HG02981 (cell line): ENCODE results near the gene NPIPA3.
"Not testable (repeated sequence)": the region's sequence is repeated elsewhere in the genome, so short reads cannot be mapped to it uniquely, and the experiment has no call there.

Source experiments
- ATAC-seq: cut with Tn5 transposase; IDR thresholded peaks from one replicate; pipeline ENCODE4 v1.9.1; 2021; ENCODE audit warnings: mild to moderate bottlenecking, moderate library complexity; ENCODE audit not compliant: unreplicated experiment

Gene NPIPA3

DNA sequence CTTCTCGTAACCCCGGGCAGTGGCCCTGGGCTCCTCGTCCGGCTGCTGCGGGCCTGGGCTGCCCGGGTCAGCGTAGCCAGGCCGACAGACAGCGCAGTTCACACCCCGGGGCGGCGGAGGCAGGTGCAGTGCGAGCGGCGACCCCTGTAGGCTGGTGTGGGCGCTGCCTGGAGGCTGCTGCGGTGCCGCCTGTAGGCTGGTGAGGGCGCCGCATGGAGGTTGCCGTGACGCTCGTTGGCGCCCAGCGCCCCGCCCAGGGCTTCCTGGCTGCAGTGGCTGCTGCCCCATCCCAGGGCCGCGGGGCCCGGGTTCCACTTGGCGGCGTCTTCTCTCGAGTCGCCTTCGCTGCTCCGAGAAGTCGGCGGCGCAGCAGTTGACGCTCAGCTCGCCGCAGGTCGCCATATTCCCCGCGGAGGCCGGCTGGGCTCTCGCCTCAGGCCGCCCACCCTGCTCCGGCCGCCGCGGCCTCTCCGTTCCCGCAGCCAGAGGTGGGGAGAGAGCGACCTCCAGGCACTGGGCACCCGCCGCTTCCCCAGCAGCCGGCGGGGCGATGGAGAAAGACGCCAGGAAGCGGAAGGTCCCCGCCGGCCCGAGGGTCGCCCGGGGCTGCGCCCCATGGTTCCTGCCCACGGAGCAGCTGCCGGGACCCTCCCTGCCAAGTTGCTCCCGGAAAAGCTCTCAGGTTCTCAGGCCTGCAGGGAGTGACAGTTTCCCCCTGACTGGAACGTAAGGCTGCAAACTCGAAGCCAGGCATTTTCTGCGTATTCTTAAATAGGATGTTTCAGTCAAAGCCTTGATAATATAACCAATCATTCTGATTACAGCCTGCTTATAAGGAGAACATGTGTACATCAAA lies at the start of gene NPIPA3:
Gene NPIPA3, plus strand, starts transcription at position 256 of the 856 bp plus-strand sequence. CDS start 5,533 bp downstream, outside the sequence.
- peak; percentile 99 for ATAC-seq

DNA sequence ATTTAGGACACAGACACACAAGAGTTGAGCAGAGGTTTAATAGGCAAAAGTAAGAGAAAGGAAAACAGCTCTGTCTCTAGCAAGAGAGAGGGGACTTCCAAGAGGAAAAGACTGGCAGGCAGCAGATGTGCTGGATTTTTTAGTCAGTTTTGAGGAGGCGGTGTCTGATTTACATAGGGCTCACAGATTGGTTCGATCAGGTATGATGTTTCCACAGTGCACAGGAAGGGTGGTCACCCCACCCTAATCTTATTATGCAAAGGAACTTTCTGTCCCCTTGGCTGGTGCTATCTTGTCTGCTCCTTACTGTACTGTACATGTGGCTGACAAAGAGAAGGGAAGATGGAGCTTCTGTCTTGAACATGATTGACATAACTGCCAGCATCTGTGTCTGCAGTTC lies 45.1 kb upstream of the NPIPA3 start:
- no peak for ATAC-seq

DNA sequence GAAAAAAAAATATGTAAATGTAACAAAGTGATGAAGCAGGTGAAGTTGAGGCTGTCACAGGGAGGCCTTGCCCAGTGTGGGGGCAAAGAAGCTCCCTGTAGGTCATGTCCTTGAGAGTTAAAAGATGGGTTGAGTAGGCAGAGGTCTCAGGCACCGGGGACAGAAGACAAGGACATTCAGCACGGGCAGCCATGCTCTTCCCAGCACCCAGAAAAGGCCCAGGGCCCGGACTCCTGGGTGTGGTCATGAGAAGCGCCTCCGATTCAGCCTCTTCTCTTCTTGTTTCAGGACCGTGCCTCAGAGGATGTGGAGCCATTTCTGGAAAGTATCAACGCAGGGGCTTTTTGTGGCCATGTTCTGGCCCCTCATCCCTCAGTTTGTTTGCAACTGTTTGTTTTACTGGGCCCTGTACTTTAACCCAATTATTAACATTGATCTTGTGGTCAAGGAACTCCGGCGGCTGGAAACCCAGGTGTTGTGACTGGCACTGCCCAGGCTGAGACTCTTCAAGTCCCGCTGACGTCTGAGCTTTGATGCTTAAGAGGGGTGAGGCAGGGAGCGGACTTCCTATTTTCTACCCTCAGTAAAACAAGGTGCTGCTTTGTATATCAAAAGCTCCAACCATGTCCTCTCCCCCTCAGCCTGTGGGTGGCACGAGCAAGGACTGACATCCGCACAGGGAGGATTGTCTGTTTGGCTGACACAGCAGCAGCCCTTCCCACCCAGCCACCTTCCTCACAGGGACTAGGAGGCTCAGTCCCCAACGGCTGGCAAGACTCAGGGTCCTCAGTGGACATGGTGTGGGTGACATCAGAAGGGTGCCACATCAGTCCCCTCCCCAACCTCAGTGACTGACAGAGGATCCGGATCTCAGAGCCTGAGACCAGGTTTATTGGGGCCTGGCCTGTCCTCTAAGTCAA lies 35.6 kb upstream of the NPIPA3 start:
- ATAC-seq, result no peak

DNA sequence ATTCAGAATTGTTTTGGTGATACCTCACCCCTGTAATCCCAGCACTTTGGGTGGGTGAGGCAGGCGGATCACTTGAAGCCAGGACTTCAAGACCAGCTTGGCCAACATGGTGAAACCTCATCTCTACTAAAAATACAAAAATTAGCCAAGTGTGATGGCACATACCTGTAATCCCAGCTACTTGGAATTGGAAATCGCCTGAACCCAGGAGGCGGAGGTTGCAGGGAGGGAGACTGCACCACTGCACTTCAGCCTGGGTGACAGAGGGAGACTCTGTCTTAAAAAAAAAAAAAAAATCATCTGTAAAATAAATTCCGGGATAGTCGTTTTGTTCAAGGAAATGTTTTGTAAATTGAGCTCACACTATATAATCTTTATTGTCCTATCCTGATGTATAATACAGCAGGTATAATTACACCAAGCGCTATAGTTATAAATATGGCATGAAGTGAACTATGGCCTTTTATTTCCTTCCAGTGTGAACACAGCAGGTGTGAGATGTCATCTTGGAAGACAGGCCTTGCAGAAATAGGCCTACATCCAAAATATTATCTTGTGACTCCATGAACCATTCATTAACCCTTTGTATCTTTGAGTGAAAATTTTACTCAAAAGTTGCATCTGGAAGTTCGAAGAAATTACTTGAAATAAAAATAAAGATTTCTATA lies 34.5 kb upstream of the NPIPA3 start:
- no peak for ATAC-seq

DNA sequence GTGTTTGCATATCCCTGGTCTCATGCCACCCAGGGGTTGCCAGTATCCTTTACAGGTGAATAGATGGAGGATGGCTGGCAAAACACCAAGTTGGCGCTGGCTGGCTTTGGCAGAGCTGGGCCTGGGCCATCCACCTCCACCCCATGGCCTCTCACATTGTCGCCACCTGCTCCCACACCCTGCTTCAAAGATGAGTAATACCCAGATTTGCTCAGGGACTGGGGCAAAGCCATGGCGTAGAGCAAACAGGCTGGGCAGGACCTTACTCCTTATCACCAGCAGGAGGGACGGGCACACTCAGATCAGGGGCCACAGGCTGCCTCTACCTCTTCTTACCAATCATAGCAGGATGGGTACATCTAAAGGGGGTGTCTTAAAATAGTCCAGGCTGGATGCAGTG lies 33.4 kb upstream of the NPIPA3 start:
- ATAC-seq, result no peak

DNA sequence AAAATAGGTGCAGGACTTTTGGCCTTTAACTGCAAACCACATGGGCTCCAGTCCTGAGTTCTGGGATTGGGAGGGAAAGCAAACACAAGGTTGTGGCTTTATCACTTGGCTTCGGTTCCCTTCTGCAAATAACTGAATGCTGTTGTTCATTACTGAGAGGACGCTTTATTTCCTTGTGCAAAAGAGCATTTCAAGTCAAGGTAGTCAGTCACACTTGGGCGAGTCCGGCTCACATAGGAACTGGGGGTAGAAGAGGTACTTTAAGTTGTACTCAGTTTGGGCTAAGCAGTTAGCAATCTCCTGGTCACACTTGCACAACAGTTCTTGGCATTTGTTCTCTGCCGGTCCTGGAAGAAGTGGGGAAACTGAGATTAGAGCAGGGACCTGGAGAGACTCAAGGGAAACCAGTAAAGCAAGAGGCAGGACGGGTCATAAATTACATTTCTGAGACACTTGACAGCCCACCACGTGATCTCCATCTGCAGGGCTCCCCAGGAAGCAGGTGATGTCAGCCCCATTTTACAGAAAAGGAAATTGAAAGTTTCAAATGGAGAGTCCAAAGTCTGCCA lies 30.7 kb upstream of the NPIPA3 start:
- no peak for ATAC-seq

DNA sequence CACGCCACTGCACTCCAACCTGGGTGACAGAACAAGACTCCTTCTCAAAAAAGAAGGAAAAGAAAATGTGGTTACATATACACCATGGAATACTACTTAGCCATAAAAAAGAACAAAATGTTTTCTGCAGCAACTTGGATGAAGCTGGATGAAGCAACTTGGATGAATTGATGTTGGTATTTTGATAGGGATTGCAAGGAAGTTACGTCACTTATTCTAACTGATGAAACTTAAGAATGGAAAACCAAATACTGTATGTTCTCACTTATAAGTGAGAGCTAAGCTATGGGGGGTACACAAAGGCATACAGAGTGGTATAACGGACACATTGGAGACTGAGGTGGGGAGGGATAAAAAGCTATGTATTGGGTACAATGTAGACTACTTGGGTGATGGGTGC lies 26.6 kb upstream of the NPIPA3 start:
- no peak for ATAC-seq

DNA sequence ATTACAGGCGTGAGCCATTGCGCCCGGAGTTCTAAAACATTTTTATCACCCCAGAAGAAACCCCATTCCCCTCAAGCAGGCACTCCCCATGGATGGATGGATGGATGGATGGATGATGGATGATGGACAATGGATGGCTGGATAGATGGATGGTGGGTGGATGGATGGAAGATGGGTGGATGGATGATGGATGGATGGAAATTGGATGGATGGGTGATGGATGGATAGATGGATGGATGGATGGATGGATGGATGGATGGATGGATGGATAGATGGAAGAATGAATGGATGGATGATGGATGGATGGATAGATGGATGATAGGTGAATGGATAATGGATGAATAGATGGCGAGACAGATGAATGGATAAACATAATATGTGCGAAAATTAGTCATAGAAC lies 25.6 kb upstream of the NPIPA3 start:
- no peak for ATAC-seq

DNA sequence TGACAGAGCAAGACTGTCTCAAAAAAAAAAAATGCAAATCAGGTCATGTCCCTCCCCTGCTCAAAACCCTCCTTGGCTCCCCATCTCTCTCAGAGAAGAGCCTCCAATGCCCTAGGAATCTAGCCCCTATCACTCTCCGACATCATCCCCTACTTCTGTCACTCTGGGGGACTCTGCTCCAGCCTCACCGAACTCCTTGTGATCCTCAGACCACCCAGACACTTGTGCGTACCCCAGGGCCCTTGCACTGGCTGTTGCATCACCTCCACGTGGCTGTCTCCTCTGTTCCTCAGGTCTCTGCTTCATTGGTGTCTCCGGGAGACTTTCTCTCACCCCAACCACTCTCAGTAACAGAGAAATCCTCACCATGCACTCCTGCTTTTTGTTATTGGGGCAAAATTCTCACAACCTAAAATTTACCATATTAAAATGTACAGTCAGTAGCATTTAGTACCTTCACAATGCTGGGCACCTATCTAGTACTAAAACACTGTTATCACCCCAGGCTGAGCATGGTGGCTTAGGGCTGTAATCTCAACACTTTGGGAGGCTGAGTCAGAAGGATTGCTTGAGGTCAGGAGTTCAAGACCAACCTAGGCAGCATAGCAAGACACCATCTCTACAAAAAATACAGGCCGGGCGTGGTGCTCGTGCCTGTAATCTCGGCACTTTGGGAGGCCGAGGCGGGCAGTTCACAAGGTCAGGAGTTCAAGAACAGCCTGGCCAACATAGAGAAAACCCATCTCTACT lies 24.3 kb upstream of the NPIPA3 start:
- ATAC-seq, result no peak

DNA sequence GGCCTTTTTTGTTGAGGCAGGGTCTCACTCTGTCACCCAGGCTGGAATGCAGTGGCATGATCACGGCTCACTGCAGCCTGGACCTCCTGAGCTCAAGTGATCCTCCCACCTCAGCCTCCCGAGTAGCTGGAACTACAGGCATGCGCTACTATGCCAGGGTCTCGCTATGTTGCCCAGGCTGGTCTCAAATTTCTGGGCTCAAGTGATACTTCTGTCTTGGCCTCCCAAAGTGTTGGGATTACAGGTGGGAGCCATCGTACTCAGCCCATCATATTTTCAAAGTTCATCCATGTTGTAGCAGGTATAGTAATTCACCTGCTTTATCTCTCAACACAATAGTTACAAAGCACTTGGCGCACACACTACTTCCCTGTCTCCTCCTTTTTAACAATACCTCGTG lies 22.8 kb upstream of the NPIPA3 start:
- not testable (repeated sequence) for ATAC-seq

DNA sequence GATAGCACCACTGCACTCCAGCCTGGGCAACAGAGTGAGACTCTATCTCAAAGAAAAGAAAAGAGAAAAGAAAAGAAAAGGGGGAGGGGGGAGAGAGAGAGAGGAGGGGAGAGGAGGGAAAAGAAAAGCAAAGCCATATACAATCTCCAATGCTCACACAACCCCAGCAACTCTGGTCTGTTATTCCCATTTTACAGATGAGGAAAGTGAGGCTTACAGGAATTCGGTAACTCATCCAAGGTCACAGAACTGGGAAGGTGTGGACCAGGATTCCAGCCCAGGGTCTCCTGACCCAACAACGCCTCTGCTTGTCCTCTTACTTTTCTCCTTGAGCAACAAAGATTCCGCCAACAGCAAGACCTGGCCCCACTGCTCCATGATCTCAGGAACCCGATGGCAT lies 22.1 kb upstream of the NPIPA3 start:
- no peak for ATAC-seq

DNA sequence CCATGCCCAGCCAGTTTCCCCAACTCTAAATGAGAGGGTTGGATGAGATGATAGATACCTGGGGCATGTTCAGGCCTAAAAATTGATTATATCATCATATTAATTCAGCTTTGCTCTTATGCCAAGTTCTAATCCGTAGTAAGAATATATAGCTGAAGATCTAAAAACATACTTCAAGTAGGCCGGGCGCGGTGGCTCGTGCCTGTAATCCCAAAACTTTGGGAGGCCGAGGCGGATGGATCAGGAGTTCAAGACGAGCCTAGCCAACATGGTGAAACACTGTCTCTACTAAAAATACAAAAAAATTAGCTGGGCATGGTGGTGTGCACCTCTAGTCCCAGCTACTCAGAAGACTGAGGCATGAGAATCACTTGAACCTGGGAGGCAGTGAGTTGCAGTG lies 21.1 kb upstream of the NPIPA3 start:
- ATAC-seq, result no peak

DNA sequence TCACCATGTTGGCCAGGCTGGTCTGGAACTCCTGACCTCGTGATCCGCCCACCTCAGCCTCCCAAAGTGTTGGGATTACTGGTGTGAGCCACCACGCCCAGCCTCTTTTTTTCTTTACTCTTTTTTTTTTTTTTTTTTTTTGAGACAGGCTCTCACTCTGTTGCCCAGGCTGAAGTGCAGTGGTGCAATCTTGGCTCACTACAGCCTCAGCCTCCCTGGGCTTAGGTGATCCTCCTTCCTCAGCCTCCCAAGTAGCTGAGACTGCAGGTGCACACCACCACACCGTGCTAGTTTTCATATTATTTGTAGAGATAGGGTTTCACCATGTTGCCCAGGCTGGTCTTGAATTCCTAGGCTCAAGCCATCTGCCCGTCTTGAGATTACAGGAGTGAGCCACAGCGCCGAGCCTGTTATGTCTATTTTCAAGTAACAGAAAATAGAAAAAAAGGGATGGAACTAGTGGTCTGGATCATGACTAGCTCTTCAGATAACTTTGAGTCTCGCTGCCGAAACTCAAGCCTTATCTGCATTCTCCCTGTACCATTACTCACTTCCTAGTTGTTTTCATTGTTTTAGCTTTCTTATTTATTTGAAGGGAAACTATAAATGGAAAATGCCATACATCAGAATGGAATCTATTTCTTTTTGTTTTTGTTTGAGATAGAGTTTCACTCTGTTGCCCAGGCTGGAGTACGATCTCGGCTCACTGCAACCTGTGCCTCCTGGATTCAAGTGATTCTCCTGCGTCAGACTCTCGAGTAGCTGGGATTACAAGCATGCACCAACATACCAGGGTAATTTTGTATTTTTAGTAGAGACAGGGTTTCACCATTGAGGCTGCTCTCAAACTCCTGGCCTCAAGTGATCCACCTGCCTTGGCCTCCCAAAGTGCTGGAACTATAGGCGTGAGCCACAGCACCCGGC lies 17.1 kb upstream of the NPIPA3 start:
- ATAC-seq, result not testable (repeated sequence)

DNA sequence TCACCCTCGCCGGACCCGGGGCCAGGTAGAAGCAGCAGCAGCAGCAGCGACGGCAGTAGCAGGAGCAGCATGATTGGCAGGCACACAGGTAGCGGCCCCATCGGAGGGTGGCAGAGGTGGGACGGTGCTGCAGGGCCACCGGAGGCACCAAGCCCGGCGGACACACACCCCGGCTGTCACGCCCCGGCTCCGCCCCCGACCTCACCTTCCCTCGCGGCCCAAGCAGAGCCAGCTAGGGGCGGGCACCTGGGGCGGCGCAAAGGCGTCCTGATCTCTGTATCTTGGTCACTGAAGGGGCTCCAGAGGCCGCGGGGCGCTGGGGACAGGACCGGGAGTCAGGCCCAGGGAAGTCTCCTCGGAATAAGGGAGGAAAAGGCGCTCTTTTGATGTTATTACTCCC lies 9.1 kb upstream of the NPIPA3 start, which contains the start of gene PLA2G10:
Gene PLA2G10, minus strand, starts transcription at position 180 of the 400 bp plus-strand sequence. Its CDS starts 79 bp downstream, at position 101.
- ATAC-seq, result not testable (repeated sequence)

DNA sequence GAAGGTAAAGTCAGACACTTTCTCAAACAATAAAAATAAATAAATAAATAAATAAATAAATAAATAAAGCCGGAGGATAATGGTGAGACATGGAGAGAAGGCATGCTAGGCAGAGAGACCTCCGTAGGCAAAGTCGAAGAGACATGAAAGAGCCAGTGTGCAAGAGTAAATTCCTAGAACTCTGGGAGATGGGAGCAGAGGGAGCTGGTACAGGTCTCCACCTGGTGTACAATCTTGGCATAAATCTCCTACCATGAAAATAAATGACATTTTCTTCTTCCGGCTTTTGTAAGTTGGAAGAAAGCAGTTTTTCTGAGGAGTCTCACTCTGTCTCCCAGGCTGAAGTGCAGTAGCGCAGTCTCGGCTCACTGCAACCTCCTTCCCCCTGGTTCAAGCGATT lies 1.4 kb upstream of the NPIPA3 start:
- ATAC-seq, result not testable (repeated sequence)

DNA sequence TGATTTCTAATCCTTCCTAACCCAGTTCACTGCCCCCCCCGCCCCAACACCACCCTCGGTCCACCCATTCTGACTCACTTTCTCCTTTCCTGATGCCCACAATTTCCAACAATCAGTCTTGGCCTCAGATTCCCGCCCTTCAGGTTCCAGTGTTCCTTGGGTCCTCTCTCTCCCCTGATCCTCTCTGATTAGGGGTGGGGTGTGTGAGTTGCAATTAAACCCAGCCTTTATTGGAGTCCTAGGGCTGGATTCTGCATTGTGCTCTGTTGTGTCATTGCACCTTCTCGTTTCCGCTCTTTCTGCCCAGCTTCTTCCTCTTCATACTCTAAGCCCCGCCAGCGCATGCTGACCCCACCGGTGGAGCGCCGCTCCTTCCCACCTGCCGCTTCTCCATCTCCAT lies 539 bp upstream of the NPIPA3 start:
- not testable (repeated sequence) for ATAC-seq

DNA sequence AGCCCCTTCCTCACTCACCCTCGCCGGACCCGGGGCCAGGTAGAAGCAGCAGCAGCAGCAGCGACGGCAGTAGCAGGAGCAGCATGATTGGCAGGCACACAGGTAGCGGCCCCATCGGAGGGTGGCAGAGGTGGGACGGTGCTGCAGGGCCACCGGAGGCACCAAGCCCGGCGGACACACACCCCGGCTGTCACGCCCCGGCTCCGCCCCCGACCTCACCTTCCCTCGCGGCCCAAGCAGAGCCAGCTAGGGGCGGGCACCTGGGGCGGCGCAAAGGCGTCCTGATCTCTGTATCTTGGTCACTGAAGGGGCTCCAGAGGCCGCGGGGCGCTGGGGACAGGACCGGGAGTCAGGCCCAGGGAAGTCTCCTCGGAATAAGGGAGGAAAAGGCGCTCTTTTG lies 30.0 kb downstream of the NPIPA3 start:
- not testable (repeated sequence) for ATAC-seq

DNA sequence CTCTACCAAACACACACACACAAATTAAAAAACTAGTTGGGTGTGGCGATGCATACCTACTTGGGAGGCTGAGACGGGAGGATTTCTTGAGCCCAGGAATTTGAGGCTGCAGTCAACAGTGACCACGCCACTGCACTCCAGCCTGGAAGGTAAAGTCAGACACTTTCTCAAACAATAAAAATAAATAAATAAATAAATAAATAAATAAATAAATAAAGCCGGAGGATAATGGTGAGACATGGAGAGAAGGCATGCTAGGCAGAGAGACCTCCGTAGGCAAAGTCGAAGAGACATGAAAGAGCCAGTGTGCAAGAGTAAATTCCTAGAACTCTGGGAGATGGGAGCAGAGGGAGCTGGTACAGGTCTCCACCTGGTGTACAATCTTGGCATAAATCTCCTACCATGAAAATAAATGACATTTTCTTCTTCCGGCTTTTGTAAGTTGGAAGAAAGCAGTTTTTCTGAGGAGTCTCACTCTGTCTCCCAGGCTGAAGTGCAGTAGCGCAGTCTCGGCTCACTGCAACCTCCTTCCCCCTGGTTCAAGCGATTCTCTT lies 37.7 kb downstream of the NPIPA3 start:
- not testable (repeated sequence) for ATAC-seq

DNA sequence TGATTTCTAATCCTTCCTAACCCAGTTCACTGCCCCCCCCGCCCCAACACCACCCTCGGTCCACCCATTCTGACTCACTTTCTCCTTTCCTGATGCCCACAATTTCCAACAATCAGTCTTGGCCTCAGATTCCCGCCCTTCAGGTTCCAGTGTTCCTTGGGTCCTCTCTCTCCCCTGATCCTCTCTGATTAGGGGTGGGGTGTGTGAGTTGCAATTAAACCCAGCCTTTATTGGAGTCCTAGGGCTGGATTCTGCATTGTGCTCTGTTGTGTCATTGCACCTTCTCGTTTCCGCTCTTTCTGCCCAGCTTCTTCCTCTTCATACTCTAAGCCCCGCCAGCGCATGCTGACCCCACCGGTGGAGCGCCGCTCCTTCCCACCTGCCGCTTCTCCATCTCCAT lies 38.6 kb downstream of the NPIPA3 start:
- not testable (repeated sequence) for ATAC-seq
